AG04450 (cell line): Measurements from ENCODE around the gene MEIOB. TPM values are rescaled to one million over a fixed set of nuclear protein-coding genes. Genes with fewer than 3 reads are reported as not detected.
A peak's percentile ranks its signal among the peaks of the same experiment; 100 is the strongest.
"Not testable (repeated sequence)": the region's sequence is repeated elsewhere in the genome, so short reads cannot be mapped to it uniquely, and the experiment has no call there.

ENCODE experiments used
- CTCF ChIA-PET: fragments of 300-600, 350-600 bp; formaldehyde crosslinking; extraction: SDS; loops from one replicate; lab custom pipeline; 2022; ENCODE audit warnings: antibody characterized with exemption, inconsistent platforms; lab: Charles Lee
- POLR2A ChIA-PET: fragments of 350-600 bp; formaldehyde crosslinking; extraction: SDS; loops from one replicate; lab custom pipeline; 2021; ENCODE audit warnings: antibody characterized with exemption, inconsistent platforms; lab: Yijun Ruan, JAX
- DNase-seq: peaks from one replicate; pipeline ENCODE4 v3.0.0-alpha.2; 2011; ENCODE audit warnings: low read depth, low spot score
- H3K27ac ChIP-seq: one replicate; pipeline ENCODE4 v1.5.1; 2012; ENCODE audit warnings: low read depth, low read length, control low read depth
- H3K27me3 ChIP-seq: one replicate; pipeline ENCODE4 v1.6.0; 2012; ENCODE audit warnings: low read length; ENCODE audit not compliant: control insufficient read depth, insufficient read depth
- H3K4me3 ChIP-seq: 2 replicates; pipeline ENCODE4 v1.5.1; 2011; ENCODE audit warnings: mild to moderate bottlenecking, low read depth, low read length, control low read depth
- H3K9me3 ChIP-seq: 2 replicates; pipeline ENCODE4 v1.5.1; 2012; ENCODE audit warnings: low read length; ENCODE audit not compliant: control insufficient read depth, insufficient read depth
- polyA plus RNA-seq: library from polyadenylated mRNA; depleted of rRNA; stranded (reverse); fragments of >200 nt; gene quantifications from 2 replicates; pipeline ENCODE4 v1.2.3, GENCODE V29; 2011
- TF ChIP-seq, protein P1 (sequence below): IDR thresholded peaks from 2 replicates; pipeline ENCODE4 v1.5.1; 2011; ENCODE audit warnings: low read depth, low read length, control low read depth, inconsistent platforms

Gene MEIOB
- polyA plus RNA-seq, 1 experiment, result 0.04 TPM

DNA sequence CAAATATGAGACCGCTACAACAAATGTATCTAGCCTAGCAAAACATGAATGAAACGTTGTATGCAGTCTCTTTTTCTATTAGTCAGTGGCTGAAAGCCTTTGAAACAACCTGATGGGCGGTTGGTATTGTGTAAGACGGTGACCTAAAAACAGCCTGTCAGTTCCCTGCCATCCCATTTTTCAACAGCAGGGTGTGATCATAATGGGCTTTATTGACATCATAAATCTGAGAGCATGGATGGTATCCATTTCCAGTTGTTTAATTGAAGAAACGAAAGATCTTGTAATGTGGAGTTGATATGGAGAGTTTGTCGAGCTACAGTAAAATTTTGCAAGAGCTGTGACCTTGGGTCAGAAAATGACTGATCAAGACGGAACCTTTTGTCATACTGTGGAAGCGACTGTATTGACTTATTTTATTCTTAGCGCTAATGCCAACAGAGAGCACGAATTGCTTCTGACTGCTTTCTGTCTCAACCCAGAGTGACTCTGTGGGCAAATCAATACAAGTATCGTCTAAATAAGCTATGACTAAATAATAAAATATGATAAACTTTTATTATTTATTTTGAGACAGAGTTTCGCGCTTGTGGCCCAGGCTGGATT, 12.3 kb upstream of the MEIOB start:
- H3K27me3 ChIP-seq, result peaks cover 5% of the 10 kb centered on the region
- POLR2A ChIA-PET, result interaction anchor here (0.9 kb wide), 1 partner anchor 80 kb away, joined by 4 read pairs; the partner anchor contains the start of gene RPS2
- H3K4me3 ChIP-seq, result no peak overlapping the region
- no peak overlapping the region for H3K27ac ChIP-seq
- TF ChIP-seq, protein P1, sequence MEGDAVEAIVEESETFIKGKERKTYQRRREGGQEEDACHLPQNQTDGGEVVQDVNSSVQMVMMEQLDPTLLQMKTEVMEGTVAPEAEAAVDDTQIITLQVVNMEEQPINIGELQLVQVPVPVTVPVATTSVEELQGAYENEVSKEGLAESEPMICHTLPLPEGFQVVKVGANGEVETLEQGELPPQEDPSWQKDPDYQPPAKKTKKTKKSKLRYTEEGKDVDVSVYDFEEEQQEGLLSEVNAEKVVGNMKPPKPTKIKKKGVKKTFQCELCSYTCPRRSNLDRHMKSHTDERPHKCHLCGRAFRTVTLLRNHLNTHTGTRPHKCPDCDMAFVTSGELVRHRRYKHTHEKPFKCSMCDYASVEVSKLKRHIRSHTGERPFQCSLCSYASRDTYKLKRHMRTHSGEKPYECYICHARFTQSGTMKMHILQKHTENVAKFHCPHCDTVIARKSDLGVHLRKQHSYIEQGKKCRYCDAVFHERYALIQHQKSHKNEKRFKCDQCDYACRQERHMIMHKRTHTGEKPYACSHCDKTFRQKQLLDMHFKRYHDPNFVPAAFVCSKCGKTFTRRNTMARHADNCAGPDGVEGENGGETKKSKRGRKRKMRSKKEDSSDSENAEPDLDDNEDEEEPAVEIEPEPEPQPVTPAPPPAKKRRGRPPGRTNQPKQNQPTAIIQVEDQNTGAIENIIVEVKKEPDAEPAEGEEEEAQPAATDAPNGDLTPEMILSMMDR, result peak; percentile 19; the same call in 1 of the 2 replicates
- CTCF ChIA-PET, result interaction anchor here (0.5 kb wide), 1 partner anchor 46 kb away, joined by 3 read pairs; no protein-coding TSS in a partner anchor
- DNase-seq, result no peak
- no peaks in the 10 kb centered on the region for H3K9me3 ChIP-seq

DNA sequence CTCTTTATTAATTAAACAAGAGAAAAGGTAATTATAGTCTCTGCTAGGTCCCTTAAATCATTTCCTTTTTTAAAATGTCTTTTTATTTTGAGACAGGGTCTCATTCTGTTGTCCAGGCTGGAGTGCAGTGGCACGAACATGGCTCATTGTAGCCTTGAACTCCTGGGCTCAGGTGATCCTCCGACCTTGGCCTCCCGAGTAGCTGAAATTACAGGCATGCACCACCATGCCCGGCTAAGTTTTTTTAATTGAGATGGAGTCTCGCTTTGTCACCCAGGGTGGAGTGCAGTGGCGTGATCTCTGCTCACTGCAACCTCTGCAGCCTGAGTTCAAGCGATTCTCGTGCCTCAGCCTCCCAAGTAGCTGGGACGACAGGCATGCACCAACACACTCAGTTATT, 9.2 kb upstream of the MEIOB start:
- H3K27me3 ChIP-seq, result peaks cover 18% of the 10 kb centered on the region
- POLR2A ChIA-PET, H3K27ac ChIP-seq, CTCF ChIA-PET, H3K9me3 ChIP-seq, H3K4me3 ChIP-seq, DNase-seq: not testable (repeated sequence)

DNA sequence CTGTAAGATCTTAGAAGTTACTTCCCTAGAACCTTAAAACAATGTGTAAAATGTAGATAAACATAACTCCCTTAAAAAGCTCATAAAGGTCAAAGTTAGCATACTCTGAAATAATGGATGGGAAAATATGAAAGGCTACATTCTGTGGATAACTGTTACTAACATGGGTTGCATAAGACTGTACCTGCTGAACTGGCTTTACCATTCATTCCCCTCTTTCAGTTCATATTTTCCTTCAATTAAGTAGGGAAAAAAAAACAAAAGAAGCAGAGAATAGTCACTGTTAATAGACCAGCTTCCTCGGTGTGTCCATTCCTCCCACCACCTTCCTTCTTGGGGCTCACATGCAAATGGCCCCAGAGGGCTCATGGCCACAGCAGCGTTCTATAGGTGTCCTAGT, 7.5 kb upstream of the MEIOB start:
- Histone ChIP-seq H3K27me3 (peaks cover 21% of the 10 kb centered on the region), H3K27ac (no peak overlapping the region), H3K4me3 (no peak overlapping the region), H3K9me3 (no peaks in the 10 kb centered on the region)
- CTCF ChIA-PET, result interaction anchor here (0.6 to 1.5 kb wide), 3 partner anchors 15 to 1238 kb away, joined by 3 read pairs; no protein-coding TSS in a partner anchor
- TF ChIP-seq, protein P1, result no peak
- POLR2A ChIA-PET, result no interaction called here
- no peak for DNase-seq

DNA sequence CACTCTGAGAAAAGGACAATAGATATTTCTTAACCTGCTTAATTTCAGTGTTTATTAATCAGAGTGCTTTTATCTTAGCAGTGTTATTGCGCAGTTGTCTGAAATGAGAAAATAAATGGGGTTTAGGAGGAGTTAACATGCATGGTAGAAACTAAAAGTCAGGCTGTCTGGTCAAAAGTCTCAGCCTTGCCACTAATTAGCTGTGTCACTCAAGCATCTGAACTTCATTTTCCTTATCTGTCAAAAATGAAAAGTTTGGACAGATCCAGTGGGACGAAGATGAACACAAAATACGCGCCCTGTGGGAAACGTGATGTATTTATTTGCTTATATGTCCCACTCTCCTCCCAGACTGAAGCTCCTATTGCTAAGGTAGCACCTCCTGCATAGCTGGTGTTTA, 6.3 kb upstream of the MEIOB start:
- no peak for DNase-seq
- Histone ChIP-seq H3K27me3 (peaks cover 25% of the 10 kb centered on the region), H3K27ac (no peak overlapping the region), H3K4me3 (no peak overlapping the region), H3K9me3 (no peaks in the 10 kb centered on the region)
- POLR2A ChIA-PET, result no interaction called here
- CTCF ChIA-PET, result interaction anchor here (1.5 kb wide), 1 partner anchor 14 kb away, joined by 3 read pairs; no protein-coding TSS in a partner anchor
- TF ChIP-seq, protein P1, result no peak

DNA sequence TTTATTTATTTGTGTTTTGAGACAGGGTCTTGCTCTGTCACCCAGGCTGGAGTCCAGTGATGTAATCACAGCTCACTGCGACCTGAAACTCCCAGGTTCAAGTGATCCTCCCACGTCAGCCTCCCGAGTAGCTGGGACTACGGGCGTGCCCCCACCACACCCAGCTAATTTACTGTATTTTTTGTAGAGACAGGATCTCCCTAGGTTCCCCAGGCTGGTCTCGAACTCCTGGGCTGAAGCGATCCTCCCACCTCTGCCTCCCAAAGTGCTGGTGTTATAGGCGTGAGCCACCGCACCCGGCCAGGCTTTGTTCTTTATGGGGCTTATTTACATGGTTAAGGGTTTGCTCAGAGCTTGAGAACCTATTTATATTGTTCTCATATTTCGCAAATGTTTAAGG, 5.8 kb upstream of the MEIOB start:
- ChIA-PET POLR2A (no interaction called here), CTCF (no interaction called here)
- Histone ChIP-seq H3K4me3 (no peak overlapping the region), H3K27ac (no peak overlapping the region), H3K27me3 (peaks cover 25% of the 10 kb centered on the region), H3K9me3 (no peaks in the 10 kb centered on the region; the same call in 1 of the 2 replicates)
- DNase-seq, result no peak
- TF ChIP-seq, protein P1, result no peak
